SK-N-SH (cell line): Measurements from ENCODE around the gene ARSJ. TPM values are rescaled to one million over a fixed set of nuclear protein-coding genes. Genes with fewer than 3 reads are reported as not detected.

Experiments
- CTCF ChIA-PET: fragments of 300-600, 350-600 bp; formaldehyde crosslinking; extraction: SDS; loops from one replicate; lab custom pipeline; 2021; lab: Yijun Ruan, JAX
- POLR2A ChIA-PET: fragments of 350-600 bp; sonication (Branson Sonifier 250); formaldehyde crosslinking; extraction: SDS; loops from one replicate; lab custom pipeline; 2020; ENCODE audit warnings: antibody characterized with exemption, inconsistent platforms; lab: Yijun Ruan, JAX
- DNase-seq: peaks from one replicate; pipeline ENCODE4 v3.0.0; 2012
- H2AFZ ChIP-seq: fragments of 200-600 bp; sonication (generic); 2 replicates; pipeline ENCODE4 v1.8.1; 2016; ENCODE audit warnings: antibody characterized with exemption, mild to moderate bottlenecking, low read depth
- H3F3A ChIP-seq: fragments of 200-600 bp; sonication (generic); replicated peaks from 2 replicates; pipeline ENCODE3; 2016; ENCODE audit warnings: antibody characterized with exemption, mild to moderate bottlenecking; ENCODE audit not compliant: insufficient read depth
- H3K27ac ChIP-seq, 2 experiments: fragments of 200-500 bp in 1 of 2; fragments of 200-600 bp in 1 of 2; sonication (Bioruptor generic) in 1 of 2; sonication (generic), shearing (Covaris generic) in 1 of 2; 2 replicates each; pipeline versions ENCODE4 v1.5.1 to v1.6.1; 2014 to 2016; ENCODE audit warnings: low read depth in 2 of 2, inconsistent platforms in 1 of 2, low read length in 1 of 2, mild to moderate bottlenecking in 1 of 2, mixed read lengths in 1 of 2
- H3K27me3 ChIP-seq: fragments of 200-600 bp; sonication (generic), shearing (Covaris generic); 2 replicates; pipeline ENCODE4 v1.6.1; 2016; ENCODE audit warnings: mixed run types; ENCODE audit not compliant: insufficient read depth
- H3K36me3 ChIP-seq, 2 experiments: fragments of 200-500 bp in 1 of 2; fragments of 200-600 bp in 1 of 2; sonication (Bioruptor generic) in 1 of 2; sonication (generic) in 1 of 2; replicated peaks in 1 of 2; 2 replicates each; pipeline versions ENCODE3 to v1.5.1; 2014 to 2016; ENCODE audit warnings: low read length in 1 of 2, mild to moderate bottlenecking in 1 of 2; ENCODE audit not compliant: insufficient read depth in 2 of 2, control insufficient read depth in 1 of 2
- H3K4me1 ChIP-seq, 2 experiments: fragments of 200-500 bp in 1 of 2; fragments of 200-600 bp in 1 of 2; sonication (Bioruptor generic) in 1 of 2; sonication (generic), shearing (Covaris generic) in 1 of 2; 2 replicates each; pipeline versions ENCODE4 v1.5.1 to v1.6.1; 2014 to 2016; ENCODE audit warnings: low read depth in 1 of 2, low read length in 1 of 2, mixed run types in 1 of 2; ENCODE audit not compliant: insufficient read depth in 2 of 2, control insufficient read depth in 1 of 2
- H3K4me2 ChIP-seq: fragments of 200-600 bp; sonication (generic), shearing (Covaris generic); 2 replicates; pipeline ENCODE4 v1.6.1; 2017; ENCODE audit warnings: mixed run types
- H3K4me3 ChIP-seq, 2 experiments: fragments of 200-500 bp in 1 of 2; fragments of 200-600 bp in 1 of 2; sonication (Bioruptor generic) in 1 of 2; sonication (generic), shearing (Covaris generic) in 1 of 2; 2 replicates each; pipeline versions ENCODE4 v1.5.1 to v1.8.1; 2014 to 2016; ENCODE audit warnings: low read depth in 2 of 2, inconsistent platforms in 1 of 2, low read length in 1 of 2, mild to moderate bottlenecking in 1 of 2, mixed read lengths in 1 of 2, moderate library complexity in 1 of 2
- H3K79me2 ChIP-seq: fragments of 200-600 bp; sonication (generic); 2 replicates; pipeline ENCODE4 v1.8.1; 2017; ENCODE audit warnings: mild to moderate bottlenecking; ENCODE audit not compliant: insufficient read depth
- H3K9ac ChIP-seq: fragments of 200-600 bp; sonication (generic); 2 replicates; pipeline ENCODE4 v1.6.1; 2017; ENCODE audit warnings: mixed run types
- H3K9me2 ChIP-seq: fragments of 200-600 bp; sonication (generic); 2 replicates; pipeline ENCODE4 v1.6.1; 2017; ENCODE audit warnings: mixed run types
- H3K9me3 ChIP-seq: fragments of 200-600 bp; sonication (generic); 2 replicates; pipeline ENCODE4 v1.6.1; 2017; ENCODE audit warnings: mixed run types, mild to moderate bottlenecking, moderate library complexity
- H4K20me1 ChIP-seq: fragments of 200-600 bp; sonication (generic); 2 replicates; pipeline ENCODE4 v1.6.1; 2017; ENCODE audit warnings: mild to moderate bottlenecking, mixed run types; ENCODE audit not compliant: insufficient read depth
- CHD2 ChIP-seq: fragments of 150-350 bp; IDR thresholded peaks from 2 replicates; pipeline ENCODE4 v1.6.1; 2018; ENCODE audit warnings: low read length; ENCODE audit not compliant: partially characterized antibody
- EZH2phosphoT487 ChIP-seq: fragments of 200-600 bp; sonication (generic); IDR thresholded peaks from 2 replicates; pipeline ENCODE4 v1.6.1; 2017; ENCODE audit warnings: low read depth, mixed run types, mild to moderate bottlenecking, antibody characterized with exemption, moderate library complexity, borderline replicate concordance
- GABPA ChIP-seq: IDR thresholded peaks from 2 replicates; pipeline ENCODE4 v1.4.0; 2012; ENCODE audit warnings: low read depth, mild to moderate bottlenecking
- MXI1 ChIP-seq: IDR thresholded peaks from 2 replicates; pipeline ENCODE4 v1.6.1; 2012; ENCODE audit warnings: mild to moderate bottlenecking, low read depth, low read length, improper control_type of control experiment
- NFIC ChIP-seq: IDR thresholded peaks from 2 replicates; pipeline ENCODE4 v1.4.0; 2012; ENCODE audit warnings: borderline replicate concordance
- RFX5 ChIP-seq: IDR thresholded peaks from 2 replicates; pipeline ENCODE4 v1.6.1; 2012; ENCODE audit warnings: mild to moderate bottlenecking, improper control_type of control experiment, low read length
- SIN3A ChIP-seq: IDR thresholded peaks from 2 replicates; pipeline ENCODE4 v1.6.1; 2012; ENCODE audit warnings: low read depth, mild to moderate bottlenecking, low read length, moderate library complexity, borderline replicate concordance
- TAF1 ChIP-seq: IDR thresholded peaks from 2 replicates; pipeline ENCODE4 v1.6.1; 2012; ENCODE audit warnings: low read depth, mild to moderate bottlenecking, low read length, moderate library complexity, borderline replicate concordance
- TCF12 ChIP-seq: IDR thresholded peaks from 2 replicates; pipeline ENCODE4 v1.4.0; 2012
- TEAD4 ChIP-seq: IDR thresholded peaks from 2 replicates; pipeline ENCODE4 v1.4.0; 2012; ENCODE audit warnings: mild to moderate bottlenecking, borderline replicate concordance; ENCODE audit not compliant: insufficient read depth
- YY1 ChIP-seq: IDR thresholded peaks from 2 replicates; pipeline ENCODE4 v1.4.0; 2012; ENCODE audit warnings: low read depth, mild to moderate bottlenecking
- WGBS: methylation state at CpG from one replicate; pipeline ENCODE4 v1.1.6; 2017; ENCODE audit warnings: low lambda C conversion rate; 5-methylcytosine and 5-hydroxymethylcytosine counted together
- polyA plus RNA-seq, 3 experiments: library from polyadenylated mRNA; depleted of rRNA; stranded (reverse); fragments of >200 nt; gene quantifications; 2 replicates each; pipeline ENCODE4 v1.2.3, GENCODE V29; 2012
- TF ChIP-seq, protein P1 (sequence below): IDR thresholded peaks from 2 replicates; pipeline ENCODE4 v1.4.0; 2012; ENCODE audit warnings: low read depth, borderline replicate concordance
- TF ChIP-seq, protein P2 (sequence below): IDR thresholded peaks from 2 replicates; pipeline ENCODE4 v1.4.0; 2012; ENCODE audit warnings: low read depth
- TF ChIP-seq, protein P3 (sequence below): IDR thresholded peaks from 2 replicates; pipeline ENCODE4 v1.6.1; 2012; ENCODE audit warnings: mild to moderate bottlenecking, low read depth, low read length, moderate library complexity

Gene ARSJ
- polyA plus RNA-seq, 1 of the 3 experiments (the other 2 are of a cell fraction): 30.4 TPM

DNA sequence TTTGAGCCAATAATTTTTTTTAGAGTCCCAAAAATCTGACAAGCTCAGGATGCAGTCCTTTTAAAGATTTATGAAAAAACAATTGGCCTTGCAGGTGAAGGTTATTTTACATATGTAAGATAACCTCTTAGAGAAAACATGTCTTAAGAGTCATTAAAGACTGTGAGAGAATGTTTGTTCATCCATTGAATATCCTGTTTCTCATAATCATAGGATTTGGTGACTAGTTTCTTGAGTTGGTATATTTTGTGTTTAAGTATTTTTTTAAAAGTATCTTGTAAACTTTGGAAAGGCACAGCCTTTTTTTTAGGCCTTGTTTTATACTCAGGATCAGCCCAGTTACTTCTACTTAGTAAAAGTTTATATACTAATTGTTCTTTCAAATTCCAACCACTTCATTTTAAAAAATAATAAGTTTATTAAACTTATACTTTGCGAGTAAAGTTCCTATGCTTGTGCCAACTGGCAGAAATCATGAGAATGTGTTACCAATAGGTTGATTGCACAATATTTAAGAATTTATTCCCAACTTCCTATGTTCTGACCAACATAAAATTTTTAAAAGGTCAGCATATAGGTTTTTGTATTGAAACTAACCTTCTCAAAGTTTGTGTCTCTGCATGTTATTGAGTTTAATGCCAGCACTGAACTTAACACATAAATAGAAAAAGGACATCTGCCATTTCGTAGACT, 40.0 kb upstream of the ARSJ start:
- 51% methylated on average over 2 of the region's 2 CpGs for WGBS
- TF ChIP-seq GABPA: no peak
- TF ChIP-seq TAF1: no peak
- TF ChIP-seq, protein P1, sequence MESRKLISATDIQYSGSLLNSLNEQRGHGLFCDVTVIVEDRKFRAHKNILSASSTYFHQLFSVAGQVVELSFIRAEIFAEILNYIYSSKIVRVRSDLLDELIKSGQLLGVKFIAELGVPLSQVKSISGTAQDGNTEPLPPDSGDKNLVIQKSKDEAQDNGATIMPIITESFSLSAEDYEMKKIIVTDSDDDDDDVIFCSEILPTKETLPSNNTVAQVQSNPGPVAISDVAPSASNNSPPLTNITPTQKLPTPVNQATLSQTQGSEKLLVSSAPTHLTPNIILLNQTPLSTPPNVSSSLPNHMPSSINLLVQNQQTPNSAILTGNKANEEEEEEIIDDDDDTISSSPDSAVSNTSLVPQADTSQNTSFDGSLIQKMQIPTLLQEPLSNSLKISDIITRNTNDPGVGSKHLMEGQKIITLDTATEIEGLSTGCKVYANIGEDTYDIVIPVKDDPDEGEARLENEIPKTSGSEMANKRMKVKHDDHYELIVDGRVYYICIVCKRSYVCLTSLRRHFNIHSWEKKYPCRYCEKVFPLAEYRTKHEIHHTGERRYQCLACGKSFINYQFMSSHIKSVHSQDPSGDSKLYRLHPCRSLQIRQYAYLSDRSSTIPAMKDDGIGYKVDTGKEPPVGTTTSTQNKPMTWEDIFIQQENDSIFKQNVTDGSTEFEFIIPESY: no peak
- TF ChIP-seq MXI1: no peak
- no peak for TF ChIP-seq NFIC
- TF ChIP-seq EZH2phosphoT487: no peak
- TF ChIP-seq, protein P2, sequence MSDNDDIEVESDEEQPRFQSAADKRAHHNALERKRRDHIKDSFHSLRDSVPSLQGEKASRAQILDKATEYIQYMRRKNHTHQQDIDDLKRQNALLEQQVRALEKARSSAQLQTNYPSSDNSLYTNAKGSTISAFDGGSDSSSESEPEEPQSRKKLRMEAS: no peak
- no peak for TF ChIP-seq RFX5
- TF ChIP-seq CHD2: no peak
- no peak for TF ChIP-seq TEAD4
- TF ChIP-seq, all 33 proteins: peak for 0
- H3K9ac ChIP-seq: no peak overlapping the region
- H3K27me3 ChIP-seq: no peaks in the 10 kb centered on the region
- H3K9me2 ChIP-seq: no peaks in the 10 kb centered on the region
- POLR2A ChIA-PET: no interaction called here
- H4K20me1 ChIP-seq: no peaks in the 10 kb centered on the region
- no peak overlapping the region for H3K4me2 ChIP-seq
- no peak overlapping the region for H3K4me3 ChIP-seq
- H3K9me3 ChIP-seq: no peaks in the 10 kb centered on the region
- DNase-seq: no peak
- peaks cover 1 to 16% of the 10 kb centered on the region in 2 experiments; a peak in 2 of 4 replicates for H3K4me1 ChIP-seq
- H3F3A ChIP-seq: peaks cover 13% of the 10 kb centered on the region
- CTCF ChIA-PET: no interaction called here
- H3K27ac ChIP-seq: no peak overlapping the region
- H3K36me3 ChIP-seq: peaks cover 0 to 6% of the 10 kb centered on the region in 2 experiments
- H2AFZ ChIP-seq: no peak overlapping the region
- no peaks in the 10 kb centered on the region for H3K79me2 ChIP-seq

DNA sequence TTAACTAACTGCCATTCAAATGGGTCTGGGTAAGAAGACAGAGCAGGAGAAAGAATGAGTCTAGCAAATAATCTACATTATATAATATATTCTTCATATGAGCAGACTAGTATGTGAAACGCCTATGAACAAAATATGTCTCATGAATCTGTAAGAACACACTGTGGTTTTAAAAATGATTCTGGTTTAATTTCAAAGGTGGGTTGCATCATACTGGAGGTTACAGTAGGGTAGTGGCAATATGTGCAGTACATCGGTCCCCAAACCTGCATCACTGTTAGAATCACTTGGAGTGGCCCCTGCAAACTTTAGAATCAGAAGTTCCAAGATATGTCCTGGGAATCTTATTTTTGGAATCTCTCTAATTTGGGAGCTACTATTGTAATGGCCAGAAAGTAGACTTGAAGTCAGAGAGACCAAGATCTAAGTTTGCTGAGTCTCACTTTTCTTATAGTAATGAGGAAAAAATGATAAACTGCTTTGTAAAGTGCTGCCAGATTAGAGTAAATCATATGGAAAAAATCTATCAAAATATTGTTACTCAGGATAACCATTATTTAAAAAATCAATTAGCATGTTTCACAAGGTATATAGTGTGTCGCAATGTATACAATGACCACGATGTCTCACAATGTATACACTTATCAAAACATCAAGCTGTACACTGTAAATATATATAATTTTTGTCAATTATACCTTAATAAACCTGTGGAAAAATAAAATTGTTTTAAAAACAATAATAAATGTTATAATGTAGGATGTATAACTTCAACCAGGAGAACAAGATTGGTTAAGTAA, 37.9 kb upstream of the ARSJ start:
- Histone ChIP-seq H4K20me1 (no peaks in the 10 kb centered on the region), H3F3A (peaks cover 15% of the 10 kb centered on the region), H3K4me3 (no peak overlapping the region), H3K9ac (no peak overlapping the region), H3K27ac (peak overlapping the region in 1 of 2 experiments; percentile 5; a peak in 1 of 4 replicates), H3K27me3 (no peaks in the 10 kb centered on the region), H3K9me2 (no peaks in the 10 kb centered on the region), H2AFZ (no peak overlapping the region), H3K9me3 (no peaks in the 10 kb centered on the region), H3K4me1 (peaks cover 4 to 24% of the 10 kb centered on the region in 2 experiments; a peak in 2 of 4 replicates), H3K36me3 (peaks cover 0 to 6% of the 10 kb centered on the region in 2 experiments), H3K79me2 (no peaks in the 10 kb centered on the region), H3K4me2 (no peak overlapping the region)
- 92% methylated on average over 4 of the region's 4 CpGs for WGBS
- TF ChIP-seq YY1 (no peak), SIN3A (no peak), TCF12 (no peak), GABPA (no peak), MXI1 (no peak)
- TF ChIP-seq, protein P3, sequence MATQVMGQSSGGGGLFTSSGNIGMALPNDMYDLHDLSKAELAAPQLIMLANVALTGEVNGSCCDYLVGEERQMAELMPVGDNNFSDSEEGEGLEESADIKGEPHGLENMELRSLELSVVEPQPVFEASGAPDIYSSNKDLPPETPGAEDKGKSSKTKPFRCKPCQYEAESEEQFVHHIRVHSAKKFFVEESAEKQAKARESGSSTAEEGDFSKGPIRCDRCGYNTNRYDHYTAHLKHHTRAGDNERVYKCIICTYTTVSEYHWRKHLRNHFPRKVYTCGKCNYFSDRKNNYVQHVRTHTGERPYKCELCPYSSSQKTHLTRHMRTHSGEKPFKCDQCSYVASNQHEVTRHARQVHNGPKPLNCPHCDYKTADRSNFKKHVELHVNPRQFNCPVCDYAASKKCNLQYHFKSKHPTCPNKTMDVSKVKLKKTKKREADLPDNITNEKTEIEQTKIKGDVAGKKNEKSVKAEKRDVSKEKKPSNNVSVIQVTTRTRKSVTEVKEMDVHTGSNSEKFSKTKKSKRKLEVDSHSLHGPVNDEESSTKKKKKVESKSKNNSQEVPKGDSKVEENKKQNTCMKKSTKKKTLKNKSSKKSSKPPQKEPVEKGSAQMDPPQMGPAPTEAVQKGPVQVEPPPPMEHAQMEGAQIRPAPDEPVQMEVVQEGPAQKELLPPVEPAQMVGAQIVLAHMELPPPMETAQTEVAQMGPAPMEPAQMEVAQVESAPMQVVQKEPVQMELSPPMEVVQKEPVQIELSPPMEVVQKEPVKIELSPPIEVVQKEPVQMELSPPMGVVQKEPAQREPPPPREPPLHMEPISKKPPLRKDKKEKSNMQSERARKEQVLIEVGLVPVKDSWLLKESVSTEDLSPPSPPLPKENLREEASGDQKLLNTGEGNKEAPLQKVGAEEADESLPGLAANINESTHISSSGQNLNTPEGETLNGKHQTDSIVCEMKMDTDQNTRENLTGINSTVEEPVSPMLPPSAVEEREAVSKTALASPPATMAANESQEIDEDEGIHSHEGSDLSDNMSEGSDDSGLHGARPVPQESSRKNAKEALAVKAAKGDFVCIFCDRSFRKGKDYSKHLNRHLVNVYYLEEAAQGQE: no peak
- no peak for DNase-seq
- CTCF ChIA-PET: no interaction called here
- POLR2A ChIA-PET: no interaction called here
